T-helper 2 cell treated with Interferon-gamma antibody and Interleukin-4, amounts not matched to agents 5 μg/mL and 100 μg/mL, for 36 hours (primary cell): ENCODE results near the gene RASSF3.

Experiments used
- DNase-seq: peaks from one replicate; pipeline ENCODE4 v3.0.0; 2021; ENCODE audit warnings: low spot score
- H3K27ac Mint-ChIP-seq: one replicate; pipeline ENCODE4 v1.8.0; 2021; ENCODE audit warnings: mild to moderate bottlenecking, mixed read lengths
- H3K27me3 Mint-ChIP-seq: one replicate; pipeline ENCODE4 v1.8.0; 2021; ENCODE audit warnings: low read depth, mixed read lengths
- H3K36me3 Mint-ChIP-seq: one replicate; pipeline ENCODE4 v1.8.0; 2021; ENCODE audit warnings: low read depth, mixed read lengths
- H3K4me1 Mint-ChIP-seq: one replicate; pipeline ENCODE4 v1.8.0; 2021; ENCODE audit warnings: low read depth, mixed read lengths
- H3K4me3 Mint-ChIP-seq: one replicate; pipeline ENCODE4 v1.8.0; 2022; ENCODE audit warnings: mild to moderate bottlenecking, moderate library complexity, mixed read lengths
- H3K9me3 Mint-ChIP-seq: one replicate; pipeline ENCODE4 v1.8.0; 2021; ENCODE audit warnings: mixed read lengths

Gene RASSF3

GRCh38 chr12:64610079-64610659, at the start of gene RASSF3:
RASSF3 (plus strand) TSS chr12:64610495; CDS start chr12:64610633, 138 bp downstream.
- peaks cover 24% of the 10 kb centered on the region for H3K36me3 Mint-ChIP-seq
- H3K27me3 Mint-ChIP-seq, result no peaks in the 10 kb centered on the region
- H3K4me3 Mint-ChIP-seq, result peak within 1 kb of the TSS; percentile 98
- peak within 1 kb of the TSS; percentile 97 for H3K27ac Mint-ChIP-seq
- H3K9me3 Mint-ChIP-seq, result no peaks in the 10 kb centered on the region
- peak; percentile 79 for DNase-seq
- H3K4me1 Mint-ChIP-seq, result peaks cover 35% of the 10 kb centered on the region

GRCh38 chr12:64561302-64562136, 48.8 kb upstream of the RASSF3 start:
- Mint-ChIP-seq H3K36me3 (no peaks in the 10 kb centered on the region), H3K4me1 (peaks cover 2% of the 10 kb centered on the region), H3K4me3 (no peak overlapping the region), H3K9me3 (no peaks in the 10 kb centered on the region), H3K27ac (no peak overlapping the region), H3K27me3 (peaks cover 2% of the 10 kb centered on the region)
- DNase-seq, result no peak

- peaks cover 2% of the 10 kb centered on the region for H3K27me3 Mint-ChIP-seq
Measured at GRCh38 chr12:64566122-64566521, 44.2 kb upstream of the RASSF3 start.

GRCh38 chr12:64566831-64567517, 43.3 kb upstream of the RASSF3 start:
- Mint-ChIP-seq H3K9me3 (no peaks in the 10 kb centered on the region), H3K4me1 (peaks cover 8% of the 10 kb centered on the region), H3K27me3 (no peaks in the 10 kb centered on the region), H3K27ac (no peak overlapping the region), H3K36me3 (no peaks in the 10 kb centered on the region), H3K4me3 (no peak overlapping the region)
- no peak for DNase-seq

More at GRCh38 chr12:64566122-64566521, 44.2 kb upstream of the RASSF3 start:
- no peaks in the 10 kb centered on the region for H3K36me3 Mint-ChIP-seq
- H3K9me3 Mint-ChIP-seq, result no peaks in the 10 kb centered on the region
- H3K27ac Mint-ChIP-seq, result no peak overlapping the region
- DNase-seq, result no peak
- H3K4me3 Mint-ChIP-seq, result no peak overlapping the region
- H3K4me1 Mint-ChIP-seq, result peaks cover 8% of the 10 kb centered on the region

GRCh38 chr12:64567570-64567969, 42.7 kb upstream of the RASSF3 start:
- DNase-seq, result no peak
- H3K36me3 Mint-ChIP-seq, result no peaks in the 10 kb centered on the region
- no peak overlapping the region for H3K27ac Mint-ChIP-seq
- peaks cover 8% of the 10 kb centered on the region for H3K4me1 Mint-ChIP-seq
- H3K9me3 Mint-ChIP-seq, result no peaks in the 10 kb centered on the region
- H3K4me3 Mint-ChIP-seq, result no peak overlapping the region
- no peaks in the 10 kb centered on the region for H3K27me3 Mint-ChIP-seq

GRCh38 chr12:64568298-64568697, 42.0 kb upstream of the RASSF3 start:
- no peaks in the 10 kb centered on the region for H3K36me3 Mint-ChIP-seq
- peaks cover 8% of the 10 kb centered on the region for H3K4me1 Mint-ChIP-seq
- H3K27me3 Mint-ChIP-seq, result no peaks in the 10 kb centered on the region
- H3K4me3 Mint-ChIP-seq, result no peak overlapping the region
- no peak overlapping the region for H3K27ac Mint-ChIP-seq
- no peak for DNase-seq
- H3K9me3 Mint-ChIP-seq, result no peaks in the 10 kb centered on the region

GRCh38 chr12:64569923-64570691, 40.2 kb upstream of the RASSF3 start:
- Mint-ChIP-seq H3K27ac (no peak overlapping the region), H3K9me3 (peaks cover 7% of the 10 kb centered on the region), H3K4me1 (peaks cover 8% of the 10 kb centered on the region), H3K27me3 (no peaks in the 10 kb centered on the region), H3K4me3 (no peak overlapping the region), H3K36me3 (no peaks in the 10 kb centered on the region)
- no peak for DNase-seq

GRCh38 chr12:64571411-64571810, 38.9 kb upstream of the RASSF3 start:
- peaks cover 3% of the 10 kb centered on the region for H3K36me3 Mint-ChIP-seq
- DNase-seq, result no peak
- H3K4me1 Mint-ChIP-seq, result peaks cover 8% of the 10 kb centered on the region
- H3K9me3 Mint-ChIP-seq, result peaks cover 11% of the 10 kb centered on the region
- H3K27me3 Mint-ChIP-seq, result no peaks in the 10 kb centered on the region
- H3K27ac Mint-ChIP-seq, result no peak overlapping the region
- no peak overlapping the region for H3K4me3 Mint-ChIP-seq

- Mint-ChIP-seq H3K27ac (no peak overlapping the region), H3K4me1 (peaks cover 8% of the 10 kb centered on the region), H3K36me3 (peaks cover 3% of the 10 kb centered on the region), H3K27me3 (no peaks in the 10 kb centered on the region), H3K9me3 (peaks cover 11% of the 10 kb centered on the region), H3K4me3 (no peak overlapping the region)
- no peak for DNase-seq
Measured at GRCh38 chr12:64572241-64572640, 38.1 kb upstream of the RASSF3 start.

- H3K4me3 Mint-ChIP-seq, result no peak overlapping the region
- no peaks in the 10 kb centered on the region for H3K27me3 Mint-ChIP-seq
- peaks cover 2% of the 10 kb centered on the region for H3K4me1 Mint-ChIP-seq
- no peak overlapping the region for H3K27ac Mint-ChIP-seq
- DNase-seq, result no peak
- peaks cover 11% of the 10 kb centered on the region for H3K9me3 Mint-ChIP-seq
- H3K36me3 Mint-ChIP-seq, result peaks cover 3% of the 10 kb centered on the region
Measured at GRCh38 chr12:64574837-64575236, 35.5 kb upstream of the RASSF3 start.

- Mint-ChIP-seq H3K4me3 (no peak overlapping the region), H3K36me3 (peaks cover 3% of the 10 kb centered on the region), H3K9me3 (peaks cover 11% of the 10 kb centered on the region), H3K27me3 (peaks cover 3% of the 10 kb centered on the region), H3K27ac (no peak overlapping the region), H3K4me1 (no peaks in the 10 kb centered on the region)
- DNase-seq, result no peak
Measured at GRCh38 chr12:64577046-64577445, 33.2 kb upstream of the RASSF3 start.

GRCh38 chr12:64578566-64578965, 31.7 kb upstream of the RASSF3 start:
- H3K4me1 Mint-ChIP-seq, result peaks cover under 1% of the 10 kb centered on the region
- H3K9me3 Mint-ChIP-seq, result peaks cover 11% of the 10 kb centered on the region
- H3K36me3 Mint-ChIP-seq, result peaks cover 3% of the 10 kb centered on the region
- peaks cover 4% of the 10 kb centered on the region for H3K27me3 Mint-ChIP-seq
- H3K27ac Mint-ChIP-seq, result no peak overlapping the region
- H3K4me3 Mint-ChIP-seq, result no peak overlapping the region
- DNase-seq, result no peak

- Mint-ChIP-seq H3K4me3 (no peak overlapping the region), H3K4me1 (peaks cover 10% of the 10 kb centered on the region), H3K27me3 (peaks cover 6% of the 10 kb centered on the region), H3K27ac (no peak overlapping the region), H3K36me3 (peaks cover 3% of the 10 kb centered on the region), H3K9me3 (peaks cover 4% of the 10 kb centered on the region)
- DNase-seq, result no peak
Measured at GRCh38 chr12:64580681-64581080, 29.6 kb upstream of the RASSF3 start.
